Keratinocyte (primary cell): ENCODE measurements around the gene INPP5E. TPM values are rescaled to one million over a fixed set of nuclear protein-coding genes. Genes with fewer than 3 reads are reported as not detected.

Experiments
- DNase-seq: peaks from one replicate; pipeline ENCODE4 v3.0.0-alpha.2; 2011; ENCODE audit warnings: low read depth, missing footprints, low spot score
- FAIRE-seq: peaks from 2 replicates; lab custom pipeline; 2011; peaks lifted over from hg19 to GRCh38; lab: Jason Lieb, UNC
- H2AFZ ChIP-seq: 2 replicates; pipeline ENCODE4 v1.6.0; 2012; ENCODE audit warnings: low read length, control low read depth, inconsistent platforms; ENCODE audit not compliant: control insufficient read depth
- H3K27ac ChIP-seq: 2 replicates; pipeline ENCODE4 v1.5.1; 2011; ENCODE audit warnings: low read length; ENCODE audit not compliant: control insufficient read depth, insufficient read depth
- H3K27me3 ChIP-seq: 3 replicates; pipeline ENCODE4 v1.6.0; 2011; ENCODE audit warnings: low read length; ENCODE audit not compliant: control insufficient read depth, insufficient read depth; ENCODE audit errors: extremely low read depth
- H3K36me3 ChIP-seq, 2 experiments: 2 replicates in 1 of 2; 3 replicates in 1 of 2; pipeline ENCODE4 v1.5.1; 2011; ENCODE audit warnings: low read length in 2 of 2, mild to moderate bottlenecking in 1 of 2; ENCODE audit not compliant: control insufficient read depth in 2 of 2, insufficient read depth in 2 of 2; ENCODE audit errors: extremely low read depth in 1 of 2
- H3K4me1 ChIP-seq: 3 replicates; pipeline ENCODE4 v1.5.1; 2011; ENCODE audit warnings: low read length; ENCODE audit not compliant: control insufficient read depth, insufficient read depth; ENCODE audit errors: extremely low read depth
- H3K4me2 ChIP-seq: 3 replicates; pipeline ENCODE4 v1.6.0; 2011; ENCODE audit warnings: low read depth, low read length; ENCODE audit not compliant: control insufficient read depth, insufficient read depth; ENCODE audit errors: extremely low read depth
- H3K4me3 ChIP-seq, 3 experiments: fragments of 200-600 bp in 1 of 3; sonication (generic) in 1 of 3; 2 replicates in 2 of 3; 3 replicates in 1 of 3; pipeline ENCODE4 v1.5.1; 2011 to 2016; ENCODE audit warnings: low read length in 3 of 3, mild to moderate bottlenecking in 3 of 3, control low read depth in 2 of 3, inconsistent platforms in 1 of 3, low read depth in 1 of 3, mixed read lengths in 1 of 3, mixed run types in 1 of 3, moderate library complexity in 1 of 3; ENCODE audit not compliant: control insufficient read depth in 2 of 3, insufficient read depth in 2 of 3; ENCODE audit errors: extremely low read depth in 1 of 3
- H3K79me2 ChIP-seq: 2 replicates; pipeline ENCODE4 v1.6.0; 2012; ENCODE audit warnings: low read length; ENCODE audit not compliant: control insufficient read depth, insufficient read depth
- H3K9ac ChIP-seq: 3 replicates; pipeline ENCODE4 v1.6.0; 2011; ENCODE audit warnings: low read length; ENCODE audit not compliant: control insufficient read depth, insufficient read depth; ENCODE audit errors: extremely low read depth
- H3K9me1 ChIP-seq: 3 replicates; pipeline ENCODE4 v1.6.0; 2011; ENCODE audit warnings: low read length; ENCODE audit not compliant: control insufficient read depth, insufficient read depth; ENCODE audit errors: extremely low read depth
- H3K9me3 ChIP-seq: 2 replicates; pipeline ENCODE4 v1.5.1; 2012; ENCODE audit warnings: low read depth, low read length; ENCODE audit not compliant: control insufficient read depth
- H4K20me1 ChIP-seq: 3 replicates; pipeline ENCODE4 v1.6.0; 2011; ENCODE audit warnings: low read length; ENCODE audit not compliant: control insufficient read depth, insufficient read depth; ENCODE audit errors: extremely low read depth
- EZH2 ChIP-seq: IDR thresholded peaks from one replicate; pipeline ENCODE4 v1.6.1; 2012; ENCODE audit warnings: inconsistent platforms, mild to moderate bottlenecking, low read length, moderate library complexity
- dilution Hi-C: fragments of 300-500 bp; cut with MboI; formaldehyde crosslinking; loops from one replicate; pipeline ENCODE4 v1.7.0; 2020; ENCODE audit warnings: low sequenced_read_pairs; ENCODE audit not compliant: extremely low pct_ligation_motif_present
- polyA plus RNA-seq, 5 experiments: library from polyadenylated mRNA; depleted of rRNA in 3 of 5; stranded (reverse) in 3 of 5; stranded (forward) in 1 of 5; unstranded in 1 of 5; fragments of >200 nt; gene quantifications; 1 replicate in 1 of 5; 2 replicates in 3 of 5; 3 replicates in 1 of 5; pipeline versions ENCODE4 v1.2.1 to v1.2.3, GENCODE V29; 2011 to 2012; ENCODE audit warnings: missing spikeins in 2 of 5, low read depth in 1 of 5, low replicate concordance in 1 of 5
- TF ChIP-seq, protein P1 (sequence below), 3 experiments: IDR thresholded peaks in 1 of 3; conservative IDR thresholded peaks in 1 of 3; optimal IDR thresholded peaks in 1 of 3; 2 replicates in 2 of 3; 3 replicates in 1 of 3; pipeline versions ENCODE3 to v1.5.1; 2011; ENCODE audit warnings: low read length in 3 of 3, mild to moderate bottlenecking in 3 of 3, moderate library complexity in 2 of 3, control low read depth in 1 of 3, inconsistent platforms in 1 of 3; ENCODE audit not compliant: insufficient read depth in 2 of 3; ENCODE audit errors: extremely low read depth in 1 of 3

Gene INPP5E
- polyA plus RNA-seq, 1 donor (not counting 4 experiments of a cell fraction or from before 2014, with no cell fraction given) = 4.4 TPM

DNA sequence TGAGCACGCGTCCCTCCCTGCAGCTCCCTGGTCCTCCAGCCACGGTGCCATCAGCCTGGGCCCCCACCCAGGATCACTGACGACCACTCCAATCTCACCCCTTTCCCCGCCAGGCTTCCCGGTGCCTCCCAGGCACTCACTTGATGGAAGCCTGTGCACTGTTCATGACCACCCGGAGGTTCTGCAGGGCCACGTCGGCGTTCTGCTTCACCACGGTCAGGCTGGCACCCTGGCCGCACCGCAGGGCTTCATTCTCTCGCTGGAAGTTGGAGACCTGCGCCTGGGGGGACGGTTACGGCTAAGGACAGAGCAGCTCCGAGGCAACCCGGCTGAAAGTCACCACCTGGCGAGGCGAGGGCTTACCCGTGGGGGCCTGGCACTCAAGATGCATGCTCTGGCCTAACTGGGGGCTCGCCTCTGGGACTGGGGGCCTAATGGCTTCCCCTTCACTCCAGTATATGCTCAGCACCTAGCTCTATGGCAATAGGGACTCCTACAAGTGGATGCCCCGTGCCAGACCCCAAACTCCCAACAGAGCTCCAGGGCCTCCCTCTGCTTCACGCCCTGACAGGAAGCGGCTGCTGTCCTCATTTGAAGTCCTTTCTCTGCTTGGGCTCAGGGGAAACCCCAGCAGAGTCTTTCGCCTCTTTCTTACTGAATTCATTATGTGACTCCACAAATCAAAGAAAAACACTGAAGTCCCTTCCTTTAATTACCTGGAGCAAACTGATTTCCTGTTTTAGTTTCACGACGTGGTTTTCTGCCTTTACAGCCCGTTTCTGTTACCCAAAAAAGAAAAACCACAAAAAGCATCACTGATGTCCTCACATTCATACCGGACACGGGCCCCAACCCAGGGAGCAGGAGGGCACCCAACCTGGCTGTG, 35.5 kb downstream of the INPP5E start:
- TF ChIP-seq EZH2 = no peak
- TF ChIP-seq, protein P1, sequence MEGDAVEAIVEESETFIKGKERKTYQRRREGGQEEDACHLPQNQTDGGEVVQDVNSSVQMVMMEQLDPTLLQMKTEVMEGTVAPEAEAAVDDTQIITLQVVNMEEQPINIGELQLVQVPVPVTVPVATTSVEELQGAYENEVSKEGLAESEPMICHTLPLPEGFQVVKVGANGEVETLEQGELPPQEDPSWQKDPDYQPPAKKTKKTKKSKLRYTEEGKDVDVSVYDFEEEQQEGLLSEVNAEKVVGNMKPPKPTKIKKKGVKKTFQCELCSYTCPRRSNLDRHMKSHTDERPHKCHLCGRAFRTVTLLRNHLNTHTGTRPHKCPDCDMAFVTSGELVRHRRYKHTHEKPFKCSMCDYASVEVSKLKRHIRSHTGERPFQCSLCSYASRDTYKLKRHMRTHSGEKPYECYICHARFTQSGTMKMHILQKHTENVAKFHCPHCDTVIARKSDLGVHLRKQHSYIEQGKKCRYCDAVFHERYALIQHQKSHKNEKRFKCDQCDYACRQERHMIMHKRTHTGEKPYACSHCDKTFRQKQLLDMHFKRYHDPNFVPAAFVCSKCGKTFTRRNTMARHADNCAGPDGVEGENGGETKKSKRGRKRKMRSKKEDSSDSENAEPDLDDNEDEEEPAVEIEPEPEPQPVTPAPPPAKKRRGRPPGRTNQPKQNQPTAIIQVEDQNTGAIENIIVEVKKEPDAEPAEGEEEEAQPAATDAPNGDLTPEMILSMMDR (optimal IDR thresholded peaks at IDR 0.05 in 1 of 3, IDR thresholded peaks at IDR 0.05 in 1 of 3, conservative IDR thresholded peaks at IDR 0.05 in 1 of 3; ENCODE audit: extremely low read depth in 1 of 3, insufficient read depth in 2 of 3, low read length in 3 of 3) = no peak
- no peaks in the 10 kb centered on the region for H4K20me1 ChIP-seq
- dilution Hi-C loops = no loop called here
- no peak overlapping the region for H3K4me2 ChIP-seq
- H3K27me3 ChIP-seq = no peaks in the 10 kb centered on the region
- H3K27ac ChIP-seq = no peak overlapping the region
- H3K9ac ChIP-seq = no peak overlapping the region
- FAIRE-seq (no peak), DNase-seq (no peak)
- peaks cover 18 to 23% of the 10 kb centered on the region in 2 experiments for H3K36me3 ChIP-seq
- no peak overlapping the region for H2AFZ ChIP-seq
- H3K79me2 ChIP-seq = peaks cover 17% of the 10 kb centered on the region
- H3K4me3 ChIP-seq = no peak overlapping the region
- H3K4me1 ChIP-seq = peaks cover 9% of the 10 kb centered on the region
- no peaks in the 10 kb centered on the region for H3K9me3 ChIP-seq
- no peaks in the 10 kb centered on the region for H3K9me1 ChIP-seq

DNA sequence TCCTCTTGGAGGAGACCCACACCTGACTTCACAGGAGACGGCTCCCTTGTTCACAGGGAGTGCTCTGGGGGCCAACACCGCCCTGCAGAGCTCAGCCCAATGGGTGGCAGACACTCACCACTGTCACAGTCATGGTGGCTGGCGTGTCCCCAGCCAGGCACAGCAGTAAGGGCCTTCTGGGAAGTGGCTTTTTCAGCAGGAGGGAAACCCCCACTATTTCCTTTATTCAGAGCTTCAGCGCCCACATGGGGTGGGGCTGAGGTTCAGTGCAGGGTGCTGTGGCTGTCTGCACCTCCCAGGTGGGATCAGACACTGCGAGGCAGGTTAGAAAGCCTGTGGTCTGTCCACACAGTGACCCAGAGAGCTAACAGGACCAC, 36.1 kb downstream of the INPP5E start:
- H3K27me3 ChIP-seq = no peaks in the 10 kb centered on the region
- dilution Hi-C loops = no loop called here
- no peak overlapping the region for H2AFZ ChIP-seq
- H3K9me3 ChIP-seq = no peaks in the 10 kb centered on the region
- H3K9me1 ChIP-seq = peaks cover 3% of the 10 kb centered on the region
- FAIRE-seq = no peak
- no peak for DNase-seq
- H3K4me3 ChIP-seq = no peak overlapping the region
- H3K79me2 ChIP-seq = peaks cover 20% of the 10 kb centered on the region
- no peak for TF ChIP-seq EZH2
- TF ChIP-seq, protein P1 (optimal IDR thresholded peaks at IDR 0.05 in 1 of 3, IDR thresholded peaks at IDR 0.05 in 1 of 3, conservative IDR thresholded peaks at IDR 0.05 in 1 of 3; ENCODE audit: extremely low read depth in 1 of 3, insufficient read depth in 2 of 3, low read length in 3 of 3) = no peak
- no peak overlapping the region for H3K27ac ChIP-seq
- H3K4me2 ChIP-seq = no peak overlapping the region
- H3K36me3 ChIP-seq = peaks cover 21 to 23% of the 10 kb centered on the region in 2 experiments
- peaks cover 4% of the 10 kb centered on the region for H4K20me1 ChIP-seq
- peaks cover 9% of the 10 kb centered on the region for H3K4me1 ChIP-seq
- H3K9ac ChIP-seq = no peak overlapping the region
